ENCODE data around the gene ADGRB3. TPM values are rescaled to one million over a fixed set of nuclear protein-coding genes. Genes with fewer than 3 reads are reported as not detected.

The ADGRB3 gene
- total and polyA plus RNA-seq, 10 of the 15 experiments (the other 5 are each of a cell fraction or from before 2014, with no cell fraction given) = 0.03 to 0.06 TPM; not detected in 8

- no peak overlapping the region for H3K4me3 ChIP-seq
- ATAC-seq (no peak), FAIRE-seq (no peak), DNase-seq (ENCODE audit: low read depth, low spot score) (no peak)
- RAD21 ChIA-PET (ENCODE audit: unreplicated experiment) = no interaction called here
- no peak overlapping the region for H2AFZ ChIP-seq (ENCODE audit: control insufficient read depth, low read depth, low read length)
- SMC1A ChIA-PET (ENCODE audit: uncharacterized antibody, unreplicated experiment) = no interaction called here
- no peak overlapping the region for H3K27ac ChIP-seq (ENCODE audit: control insufficient read depth, insufficient read depth)
- BruUV-seq (replicated peaks) = no TSS peak
- WGBS (ENCODE audit: insufficient coverage, insufficient replicate concordance, low lambda C conversion rate, missing lambda C conversion rate) = 0% methylated on average over 1 of the region's 1 CpG
- intact Hi-C loops (cut with micrococcal nuclease; ENCODE audit: unreplicated experiment) (no loop called here), in situ Hi-C loops (cut with MboI) (no loop called here)
- POLR2A ChIA-PET = interaction anchor here (0.6 kb wide), 1 partner anchor 13 kb away, joined by 3 read pairs; no protein-coding TSS in a partner anchor
- no peak overlapping the region for H3K4me2 ChIP-seq (ENCODE audit: control insufficient read depth, insufficient read depth)
- TF ChIP-seq POLR2A (IDR thresholded peaks at IDR 0.05; ENCODE audit: low read depth, low read length) (no peak), BRCA1 (IDR thresholded peaks at IDR 0.05; ENCODE audit: low read depth, low read length) (no peak), CBFB (IDR thresholded peaks at IDR 0.05; ENCODE audit: low read depth) (no peak), NFYB (IDR thresholded peaks at IDR 0.05; ENCODE audit: insufficient read depth, low read depth, low read length) (no peak), ZBED1 (IDR thresholded peaks at IDR 0.05; ENCODE audit: borderline replicate concordance) (no peak), CEBPB (IDR thresholded peaks at IDR 0.05; ENCODE audit: borderline replicate concordance in 1 of 2, low read depth in 2 of 2, low read length in 2 of 2) (no peak), MYB (IDR thresholded peaks at IDR 0.05; ENCODE audit: borderline replicate concordance, low read depth, low read length) (no peak), POU2F2 (IDR thresholded peaks at IDR 0.05; ENCODE audit: borderline replicate concordance, low read depth, low read length) (no peak), BCLAF1 (IDR thresholded peaks at IDR 0.05) (no peak), RAD51 (IDR thresholded peaks at IDR 0.05) (no peak), RELA (IDR thresholded peaks at IDR 0.05; ENCODE audit: borderline replicate concordance, partially characterized antibody) (no peak), ZNF274 (IDR thresholded peaks at IDR 0.05; ENCODE audit: insufficient read depth, insufficient read length) (no peak), ZNF687 (IDR thresholded peaks at IDR 0.05) (no peak), ATF2 (IDR thresholded peaks at IDR 0.05; ENCODE audit: low read length) (no peak)
- no peaks in the 10 kb centered on the region for H3K36me3 ChIP-seq (ENCODE audit: control insufficient read depth in 2 of 2, insufficient read depth in 2 of 2, low read length in 1 of 2)
- no peaks in the 10 kb centered on the region for H4K20me1 ChIP-seq (ENCODE audit: control insufficient read depth, insufficient read depth)
- H3K4me1 ChIP-seq (ENCODE audit: control insufficient read depth, insufficient read depth, low read length) = no peaks in the 10 kb centered on the region
- no peak overlapping the region for H3K9ac ChIP-seq (ENCODE audit: control insufficient read depth, insufficient read depth, low read length)
- no peaks in the 10 kb centered on the region for H3K27me3 ChIP-seq (replicated peaks in 1 of 2; ENCODE audit: control insufficient read depth in 2 of 2, insufficient read depth in 2 of 2, low read length in 1 of 2)
- no peaks in the 10 kb centered on the region for H3K79me2 ChIP-seq (ENCODE audit: control insufficient read depth, insufficient read depth, low read length)
- CTCF ChIA-PET = no interaction called here
- no peaks in the 10 kb centered on the region for H3K9me3 ChIP-seq (replicated peaks; ENCODE audit: control insufficient read depth, insufficient read depth, low read length)
Observed at GRCh38 chr6:68774843-68775242, 139.8 kb downstream of the ADGRB3 start.
